Lung (tissue), 12 donors: ENCODE measurements around the gene RNF183. TPM values are rescaled to one million over a fixed set of nuclear protein-coding genes. Genes with fewer than 3 reads are reported as not detected.

Experiments used
- ATAC-seq: fragments of 200-7000 bp; cut with Tn5 transposase; one replicate; pipeline ENCODE4 v1.9.1; 2020; ENCODE audit warnings: moderate number of reproducible peaks; ENCODE audit not compliant: insufficient read depth, low FRiP score
- DNase-seq, 3 donors: peaks; one replicate each; pipeline ENCODE4 v3.0.0-alpha.2; 2013 to 2017
- H3K27ac ChIP-seq, 2 donors: one replicate each; pipeline ENCODE4 v1.5.1; 2013; ENCODE audit warnings: mild to moderate bottlenecking in 2 of 2, moderate library complexity in 2 of 2, control low read depth in 1 of 2, inconsistent platforms in 1 of 2, low read depth in 1 of 2, low read length in 1 of 2
- H3K27me3 ChIP-seq, 3 donors: one replicate each; pipeline ENCODE4 v1.5.1; 2013; ENCODE audit warnings: low read length in 2 of 3; ENCODE audit not compliant: control insufficient read depth in 3 of 3, insufficient read depth in 3 of 3
- H3K36me3 ChIP-seq, 4 donors: one replicate each; pipeline ENCODE4 v1.5.1; 2013; ENCODE audit warnings: low read length in 4 of 4, mild to moderate bottlenecking in 1 of 4, moderate library complexity in 1 of 4; ENCODE audit not compliant: control insufficient read depth in 4 of 4, insufficient read depth in 4 of 4
- H3K4me1 ChIP-seq, 5 donors: one replicate each; pipeline ENCODE4 v1.5.1; 2013; ENCODE audit warnings: low read length in 5 of 5, mild to moderate bottlenecking in 2 of 5, moderate library complexity in 1 of 5; ENCODE audit not compliant: control insufficient read depth in 5 of 5, insufficient read depth in 5 of 5
- H3K4me3 ChIP-seq: one replicate; pipeline ENCODE4 v1.5.1; 2013; ENCODE audit warnings: mild to moderate bottlenecking, control low read depth, moderate library complexity
- H3K9ac ChIP-seq, 2 donors: one replicate each; pipeline ENCODE4 v1.5.1; 2013; ENCODE audit warnings: low read length in 2 of 2, control low read depth in 1 of 2; ENCODE audit not compliant: insufficient read depth in 1 of 2
- H3K9me3 ChIP-seq, 4 donors: one replicate each; pipeline ENCODE4 v1.5.1; 2013; ENCODE audit warnings: low read length in 3 of 4, mild to moderate bottlenecking in 1 of 4, moderate library complexity in 1 of 4; ENCODE audit not compliant: control insufficient read depth in 4 of 4, insufficient read depth in 3 of 4
- CTCF ChIP-seq: IDR thresholded peaks from 2 replicates; pipeline ENCODE4 v1.5.1; 2012; ENCODE audit warnings: mild to moderate bottlenecking; ENCODE audit errors: control extremely low read depth, extremely low read depth
- WGBS, 2 donors: extraction: QIAGEN DNeasy Blood & Tissue Kit; methylation state at CpG; one replicate each; pipeline ENCODE4 v1.1.7; 2013; 5-methylcytosine and 5-hydroxymethylcytosine counted together
- polyA plus RNA-seq, 2 donors: library from polyadenylated mRNA; stranded (reverse); fragments of 200-250 nt; gene quantifications; one replicate each; pipeline ENCODE4 v1.2.1, GENCODE V29; 2013
- total RNA-seq, 2 donors: library from RNA; depleted of rRNA in 1 of 2; stranded (reverse); fragments of >200 nt in 1 of 2; gene quantifications; one replicate each; pipeline ENCODE4 v1.2.1, GENCODE V29; 2014 to 2021
- donor health status: control.
- donor health status: control.
- donor health status: Bipolar disorder and iron deficiency.
- donor health status: healthy.
- donor health status: DM: yes; HTN: yes; CAD: no.

The RNF183 gene
- total and polyA plus RNA-seq, 4 donors = 0.12 to 1.1 (median 0.56) TPM

GRCh38 chr9:113343732-113344231 lies 40.6 kb upstream of the RNF183 start:
- H3K4me1 ChIP-seq = peaks cover 0 to 14% (median 1%) of the 10 kb centered on the region in 5 donors
- DNase-seq (peak; percentile 94 to 99 (median 97)), ATAC-seq (peak; percentile 21)
- peak overlapping the region in 1 of 2 donors; percentile 42 for H3K9ac ChIP-seq
- 23 to 25% methylated on average over 1 of the region's 1 CpG for WGBS, 2 donors
- H3K27me3 ChIP-seq = peaks cover 0 to 6% (median 3%) of the 10 kb centered on the region in 3 donors
- no peaks in the 10 kb centered on the region for H3K36me3 ChIP-seq
- H3K27ac ChIP-seq = peak overlapping the region; percentile 79 to 80
- no peak for TF ChIP-seq CTCF
- no peaks in the 10 kb centered on the region for H3K9me3 ChIP-seq
- H3K4me3 ChIP-seq = no peak overlapping the region

GRCh38 chr9:113341712-113342410 lies 38.7 kb upstream of the RNF183 start:
- DNase-seq (peak in 1 of 3 donors; percentile 33), ATAC-seq (no peak)
- no peak overlapping the region for H3K9ac ChIP-seq
- H3K9me3 ChIP-seq = no peaks in the 10 kb centered on the region
- 73 to 78% methylated on average over 9 of the region's 9 CpGs for WGBS, 2 donors
- no peak for TF ChIP-seq CTCF
- peaks cover 0 to 14% (median 1%) of the 10 kb centered on the region in 5 donors for H3K4me1 ChIP-seq
- no peaks in the 10 kb centered on the region for H3K36me3 ChIP-seq
- no peaks in the 10 kb centered on the region for H3K27me3 ChIP-seq
- H3K27ac ChIP-seq = no peak overlapping the region
- no peak overlapping the region for H3K4me3 ChIP-seq

- H3K4me1 ChIP-seq = peaks cover 0 to 14% (median 1%) of the 10 kb centered on the region in 5 donors
- DNase-seq (peak; percentile 92 to 97 (median 92)), ATAC-seq (peak; percentile 99)
- H3K27ac ChIP-seq = peak within 1 kb of the TSS; percentile 63 to 84
- peak within 1 kb of the TSS in 1 of 2 donors; percentile 74 for H3K9ac ChIP-seq
- 0 to 1% methylated on average over 45 to 46 of the region's 46 CpGs for WGBS, 2 donors
- H3K27me3 ChIP-seq = no peaks in the 10 kb centered on the region
- H3K36me3 ChIP-seq = no peaks in the 10 kb centered on the region
- H3K9me3 ChIP-seq = no peaks in the 10 kb centered on the region
- no peak for TF ChIP-seq CTCF
- H3K4me3 ChIP-seq = peak within 1 kb of the TSS; percentile 94
Observed at GRCh38 chr9:113340011-113340699, 37.0 kb upstream of the RNF183 start, which contains the start of gene WDR31. TSS of gene WDR31 (minus strand) at chr9:113340275. CDS start at chr9:113332022, 8,253 bp downstream.
